Panc1 (cell line): Measurements from ENCODE around the gene PLXNA2. TPM values are rescaled to one million over a fixed set of nuclear protein-coding genes. Genes with fewer than 3 reads are reported as not detected.

ENCODE experiments used
- ATAC-seq: fragments of 200-7000 bp; cut with Tn5 transposase; 2 replicates; pipeline ENCODE4 v1.9.1; 2020; ENCODE audit warnings: mild to moderate bottlenecking, moderate library complexity
- BruUV-seq: library from RNA; stranded (reverse); fragments of 400-500 nt; replicated peaks from 2 replicates; lab custom pipeline; 2021; lab: Mats Ljungman, UMichigan
- CTCF ChIA-PET: fragments of 300-600 bp; sonication (Branson Sonifier 250); formaldehyde crosslinking; loops from one replicate; lab custom pipeline; 2022; ENCODE audit warnings: antibody characterized with exemption; lab: Charles Lee
- POLR2A ChIA-PET: fragments of 300-600 bp; sonication (Branson Sonifier 250); formaldehyde crosslinking; loops from one replicate; lab custom pipeline; 2022; ENCODE audit warnings: antibody characterized with exemption; lab: Charles Lee
- DNase-seq: peaks from one replicate; pipeline ENCODE4 v3.0.0-alpha.2; 2010; ENCODE audit warnings: low read depth, low spot score
- H3K27ac ChIP-seq: 2 replicates; pipeline ENCODE4 v1.5.1; 2011; ENCODE audit warnings: mild to moderate bottlenecking, low read length, inconsistent platforms
- H3K27me3 ChIP-seq: fragments of 200-500 bp; sonication (Bioruptor generic); 2 replicates; pipeline ENCODE4 v1.6.0; 2014; ENCODE audit warnings: low read length, inconsistent platforms; ENCODE audit not compliant: control insufficient read depth, insufficient read depth
- H3K36me3 ChIP-seq: fragments of 200-500 bp; sonication (Bioruptor generic); 2 replicates; pipeline ENCODE4 v1.5.1; 2014; ENCODE audit warnings: inconsistent platforms, mild to moderate bottlenecking, low read length, moderate library complexity; ENCODE audit not compliant: control insufficient read depth, insufficient read depth
- H3K4me1 ChIP-seq: 2 replicates; pipeline ENCODE4 v1.5.1; 2011; ENCODE audit warnings: inconsistent platforms, mild to moderate bottlenecking, low read length, moderate library complexity; ENCODE audit not compliant: control insufficient read depth, insufficient read depth
- H3K4me3 ChIP-seq, 2 experiments: 2 replicates each; pipeline ENCODE4 v1.5.1; 2011 to 2012; ENCODE audit warnings: low read depth in 2 of 2, low read length in 2 of 2, mild to moderate bottlenecking in 2 of 2, inconsistent platforms in 1 of 2, moderate library complexity in 1 of 2
- H3K9me3 ChIP-seq: fragments of 200-500 bp; sonication (Bioruptor generic); 2 replicates; pipeline ENCODE4 v1.5.1; 2014; ENCODE audit warnings: low read depth, mild to moderate bottlenecking, inconsistent platforms, low read length, moderate library complexity; ENCODE audit not compliant: control insufficient read depth, insufficient read depth
- POLR2AphosphoS5 ChIP-seq: IDR thresholded peaks from 2 replicates; pipeline ENCODE4 v1.6.1; 2012; ENCODE audit warnings: mild to moderate bottlenecking, low read depth, low read length, moderate library complexity
- SIN3A ChIP-seq: IDR thresholded peaks from 2 replicates; pipeline ENCODE4 v1.6.1; 2012; ENCODE audit warnings: low read depth, mild to moderate bottlenecking, low read length, moderate library complexity, borderline replicate concordance; ENCODE audit not compliant: insufficient read depth
- TCF7L2 ChIP-seq: IDR thresholded peaks from 2 replicates; pipeline ENCODE4 v1.6.1; 2011; ENCODE audit warnings: mild to moderate bottlenecking, low read depth, low read length, inconsistent platforms
- in situ Hi-C: cut with HindIII; loops from 2 replicates; pipeline ENCODE4 v1.10.0; 2016; ENCODE audit warnings: low sequenced_read_pairs, low pct_unique_long_range_greater_than_20kb
- intact Hi-C: fragments of 100-400 bp; cut with micrococcal nuclease; formaldehyde crosslinking; loops from one replicate; pipeline ENCODE4 v1.10.0; 2022; ENCODE audit not compliant: unreplicated experiment
- total RNA-seq: library from RNA; stranded (reverse); gene quantifications from one replicate; pipeline ENCODE4 v1.2.1, GENCODE V29; 2021; ENCODE audit not compliant: unreplicated experiment
- TF ChIP-seq, protein P1 (sequence below): fragments of 450-650 bp; IDR thresholded peaks from 2 replicates; pipeline ENCODE4 v1.5.1; 2017; ENCODE audit warnings: mild to moderate bottlenecking
- TF ChIP-seq, protein P2 (sequence below), 2 experiments: IDR thresholded peaks; 2 replicates each; pipeline ENCODE4 v1.6.1; 2011 to 2012; ENCODE audit warnings: low read depth in 2 of 2, control low read depth in 1 of 2, low read length in 1 of 2, mild to moderate bottlenecking in 1 of 2, moderate library complexity in 1 of 2; ENCODE audit not compliant: insufficient read depth in 1 of 2

PLXNA2 gene
- total RNA-seq, 1 experiment from 2014 or later = 0.98 TPM

DNA sequence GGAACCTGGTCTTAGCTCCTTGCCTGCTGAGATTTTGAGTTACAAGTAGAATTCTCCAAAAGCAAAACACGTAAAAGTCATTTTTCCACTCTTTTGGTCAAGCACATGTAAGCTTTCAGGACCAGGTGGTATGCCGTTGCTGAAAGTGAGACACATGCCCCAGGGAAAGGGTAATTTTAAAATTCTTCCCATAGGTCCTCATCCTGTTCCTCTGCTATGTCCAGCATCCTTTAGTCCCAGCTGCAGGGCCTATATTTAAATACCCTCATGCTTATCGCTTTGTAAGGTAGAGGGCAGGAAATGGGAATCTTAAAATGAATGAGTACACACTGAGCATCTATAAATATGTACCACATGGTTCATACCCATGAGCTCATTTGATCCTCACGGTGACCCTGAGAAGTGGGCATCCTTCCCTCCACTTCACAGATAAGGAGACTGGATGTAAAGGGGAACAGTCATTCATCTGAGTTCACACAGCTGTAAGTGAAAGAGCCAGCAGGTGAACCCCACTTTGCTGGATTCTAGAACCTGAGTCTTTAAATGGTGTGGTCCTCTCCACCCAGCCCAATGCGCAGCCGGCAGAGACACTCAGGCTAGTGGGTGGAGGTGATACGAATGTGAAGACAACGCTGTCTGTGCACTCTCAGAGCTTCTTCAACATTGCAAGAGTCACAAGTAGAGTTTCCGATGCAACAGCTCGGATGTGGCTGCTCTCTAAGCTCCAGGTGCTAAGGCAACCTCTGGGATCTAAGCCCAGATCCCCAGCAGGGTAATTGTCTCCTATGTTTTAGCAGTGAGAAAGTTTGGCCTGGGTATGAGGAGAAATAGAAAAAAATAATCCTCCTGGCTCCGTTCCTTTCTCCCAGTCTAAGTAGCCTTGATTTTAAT is 163.5 kb downstream of the PLXNA2 start:
- ChIA-PET CTCF (no interaction called here), POLR2A (no interaction called here)
- no TSS peak for BruUV-seq
- Histone ChIP-seq H3K9me3 (no peaks in the 10 kb centered on the region), H3K36me3 (no peaks in the 10 kb centered on the region), H3K4me3 (no peak overlapping the region), H3K4me1 (no peaks in the 10 kb centered on the region), H3K27ac (no peak overlapping the region), H3K27me3 (peaks cover 6% of the 10 kb centered on the region)
- in situ Hi-C loops (no loop called here), intact Hi-C loops (no loop called here)
- TF ChIP-seq, protein P1, sequence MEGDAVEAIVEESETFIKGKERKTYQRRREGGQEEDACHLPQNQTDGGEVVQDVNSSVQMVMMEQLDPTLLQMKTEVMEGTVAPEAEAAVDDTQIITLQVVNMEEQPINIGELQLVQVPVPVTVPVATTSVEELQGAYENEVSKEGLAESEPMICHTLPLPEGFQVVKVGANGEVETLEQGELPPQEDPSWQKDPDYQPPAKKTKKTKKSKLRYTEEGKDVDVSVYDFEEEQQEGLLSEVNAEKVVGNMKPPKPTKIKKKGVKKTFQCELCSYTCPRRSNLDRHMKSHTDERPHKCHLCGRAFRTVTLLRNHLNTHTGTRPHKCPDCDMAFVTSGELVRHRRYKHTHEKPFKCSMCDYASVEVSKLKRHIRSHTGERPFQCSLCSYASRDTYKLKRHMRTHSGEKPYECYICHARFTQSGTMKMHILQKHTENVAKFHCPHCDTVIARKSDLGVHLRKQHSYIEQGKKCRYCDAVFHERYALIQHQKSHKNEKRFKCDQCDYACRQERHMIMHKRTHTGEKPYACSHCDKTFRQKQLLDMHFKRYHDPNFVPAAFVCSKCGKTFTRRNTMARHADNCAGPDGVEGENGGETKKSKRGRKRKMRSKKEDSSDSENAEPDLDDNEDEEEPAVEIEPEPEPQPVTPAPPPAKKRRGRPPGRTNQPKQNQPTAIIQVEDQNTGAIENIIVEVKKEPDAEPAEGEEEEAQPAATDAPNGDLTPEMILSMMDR = no peak
- TF ChIP-seq, protein P2, sequence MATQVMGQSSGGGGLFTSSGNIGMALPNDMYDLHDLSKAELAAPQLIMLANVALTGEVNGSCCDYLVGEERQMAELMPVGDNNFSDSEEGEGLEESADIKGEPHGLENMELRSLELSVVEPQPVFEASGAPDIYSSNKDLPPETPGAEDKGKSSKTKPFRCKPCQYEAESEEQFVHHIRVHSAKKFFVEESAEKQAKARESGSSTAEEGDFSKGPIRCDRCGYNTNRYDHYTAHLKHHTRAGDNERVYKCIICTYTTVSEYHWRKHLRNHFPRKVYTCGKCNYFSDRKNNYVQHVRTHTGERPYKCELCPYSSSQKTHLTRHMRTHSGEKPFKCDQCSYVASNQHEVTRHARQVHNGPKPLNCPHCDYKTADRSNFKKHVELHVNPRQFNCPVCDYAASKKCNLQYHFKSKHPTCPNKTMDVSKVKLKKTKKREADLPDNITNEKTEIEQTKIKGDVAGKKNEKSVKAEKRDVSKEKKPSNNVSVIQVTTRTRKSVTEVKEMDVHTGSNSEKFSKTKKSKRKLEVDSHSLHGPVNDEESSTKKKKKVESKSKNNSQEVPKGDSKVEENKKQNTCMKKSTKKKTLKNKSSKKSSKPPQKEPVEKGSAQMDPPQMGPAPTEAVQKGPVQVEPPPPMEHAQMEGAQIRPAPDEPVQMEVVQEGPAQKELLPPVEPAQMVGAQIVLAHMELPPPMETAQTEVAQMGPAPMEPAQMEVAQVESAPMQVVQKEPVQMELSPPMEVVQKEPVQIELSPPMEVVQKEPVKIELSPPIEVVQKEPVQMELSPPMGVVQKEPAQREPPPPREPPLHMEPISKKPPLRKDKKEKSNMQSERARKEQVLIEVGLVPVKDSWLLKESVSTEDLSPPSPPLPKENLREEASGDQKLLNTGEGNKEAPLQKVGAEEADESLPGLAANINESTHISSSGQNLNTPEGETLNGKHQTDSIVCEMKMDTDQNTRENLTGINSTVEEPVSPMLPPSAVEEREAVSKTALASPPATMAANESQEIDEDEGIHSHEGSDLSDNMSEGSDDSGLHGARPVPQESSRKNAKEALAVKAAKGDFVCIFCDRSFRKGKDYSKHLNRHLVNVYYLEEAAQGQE (IDR thresholded peaks at IDR 0.05; ENCODE audit: insufficient read depth in 1 of 2, low read depth in 2 of 2, low read length in 1 of 2) = no peak
- TF ChIP-seq POLR2AphosphoS5 (no peak), TCF7L2 (no peak), SIN3A (no peak)
- ATAC-seq (no peak), DNase-seq (no peak)

DNA sequence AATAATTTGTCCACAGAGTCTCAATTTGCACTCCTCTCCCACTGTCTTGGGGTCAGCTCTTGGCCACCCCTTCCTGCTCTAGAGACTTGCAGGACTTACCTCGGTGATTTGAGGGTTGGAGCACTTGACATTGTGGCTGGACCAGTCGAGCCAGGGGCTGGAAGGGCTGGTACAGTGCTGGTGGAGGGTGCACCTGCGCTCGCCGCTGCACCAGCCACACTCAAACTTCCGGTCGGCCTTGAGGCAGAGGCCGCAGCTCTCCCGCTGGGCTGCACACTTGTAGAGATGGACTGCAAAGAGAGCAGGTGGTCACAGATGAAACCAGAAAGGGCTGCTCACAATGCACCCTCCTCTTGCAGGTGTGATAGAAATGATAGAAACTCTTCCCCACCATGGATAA is 165.0 kb downstream of the PLXNA2 start:
- ATAC-seq (no peak), DNase-seq (no peak)
- Histone ChIP-seq H3K4me3 (no peak overlapping the region), H3K9me3 (no peaks in the 10 kb centered on the region), H3K27ac (no peak overlapping the region), H3K36me3 (no peaks in the 10 kb centered on the region), H3K27me3 (peaks cover 8% of the 10 kb centered on the region), H3K4me1 (no peaks in the 10 kb centered on the region)
- CTCF ChIA-PET = no interaction called here
- POLR2A ChIA-PET = no interaction called here
- TF ChIP-seq POLR2AphosphoS5 (no peak), SIN3A (no peak), TCF7L2 (no peak)
- TF ChIP-seq, protein P2 (IDR thresholded peaks at IDR 0.05; ENCODE audit: insufficient read depth in 1 of 2, low read depth in 2 of 2, low read length in 1 of 2) = no peak
- TF ChIP-seq, protein P1 = no peak
- intact Hi-C loops = no loop called here
- BruUV-seq = no TSS peak
- in situ Hi-C loops = no loop called here
